ENCODE results near the gene YARS1. TPM values are rescaled to one million over a fixed set of nuclear protein-coding genes. Genes with fewer than 3 reads are reported as not detected.
A peak's percentile ranks its signal among the peaks of the same experiment; 100 is the strongest.

Gene YARS1
- polyA plus RNA-seq, 3 donors, result 38.1 to 42.7 (median 39.8) TPM

DNA sequence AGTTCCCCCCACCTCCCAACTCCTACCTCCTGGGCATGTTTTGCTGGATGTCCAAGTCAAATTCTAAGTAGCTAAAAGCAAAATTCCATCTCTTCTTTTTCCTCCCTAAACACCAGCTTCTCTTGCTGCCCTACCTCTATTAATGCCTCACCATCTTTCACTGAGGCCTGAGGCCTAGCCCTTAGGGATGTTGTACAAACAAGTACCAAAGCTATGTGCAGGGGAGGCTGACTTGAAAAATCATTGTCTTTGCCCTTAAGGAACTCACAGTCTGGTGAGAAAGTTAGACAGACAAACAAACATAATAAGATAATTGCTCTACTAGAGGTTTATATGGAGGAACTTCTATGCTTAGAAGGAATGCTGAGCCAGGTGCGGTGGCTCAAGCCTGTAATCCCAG lies 89.3 kb downstream of the YARS1 start:
- Histone ChIP-seq H3K9me3 (replicated peaks in 1 of 2; ENCODE audit: control insufficient read depth in 1 of 2, insufficient read depth in 1 of 2, low read length in 2 of 2) (no peaks in the 10 kb centered on the region), H3K4me3 (replicated peaks in 1 of 3; ENCODE audit: low read depth in 2 of 3, low read length in 3 of 3) (no peak overlapping the region), H4K20me1 (ENCODE audit: insufficient read depth, low read length) (no peaks in the 10 kb centered on the region), H3K9ac (ENCODE audit: insufficient read depth, low read length, poor library complexity, severe bottlenecking) (no peak overlapping the region), H3K4me1 (ENCODE audit: control insufficient read depth in 1 of 2, insufficient read depth in 2 of 2, low read length in 2 of 2) (peaks cover 13 to 15% of the 10 kb centered on the region in 2 donors), H3K27me3 (ENCODE audit: control insufficient read depth in 2 of 2, insufficient read depth in 2 of 2, low read length in 2 of 2) (no peaks in the 10 kb centered on the region), H3K79me2 (ENCODE audit: insufficient read depth, low read length) (no peaks in the 10 kb centered on the region), H3K27ac (ENCODE audit: low read depth in 1 of 2, low read length in 2 of 2) (no peak overlapping the region), H3K4me2 (replicated peaks; ENCODE audit: extremely low read depth, low read length, poor library complexity, severe bottlenecking) (no peak overlapping the region), H2AFZ (ENCODE audit: insufficient read depth, low read depth, low read length, poor library complexity, severe bottlenecking) (no peak overlapping the region), H3K36me3 (replicated peaks in 1 of 2; ENCODE audit: control insufficient read depth in 1 of 2, insufficient read depth in 2 of 2, low read length in 2 of 2) (no peaks in the 10 kb centered on the region)
- Mint-ChIP-seq H3K9me3 (peaks cover 0 to 2% (median 0%) of the 10 kb centered on the region in 7 donors), H3K27ac (no peak overlapping the region), H3K4me3 (no peak overlapping the region), H3K36me3 (no peaks in the 10 kb centered on the region), H3K27me3 (ENCODE audit: low read depth in 3 of 3) (peaks cover 3 to 6% (median 5%) of the 10 kb centered on the region in 3 donors), H3K4me1 (peaks cover 14% of the 10 kb centered on the region)
- intact Hi-C loops (cut with micrococcal nuclease), result no loop called here
- no CpG with 5 or more reads among the region's 1 CpG for WGBS (ENCODE audit: insufficient coverage)
- DNase-seq, result no peak
- TF ChIP-seq, protein P1, sequence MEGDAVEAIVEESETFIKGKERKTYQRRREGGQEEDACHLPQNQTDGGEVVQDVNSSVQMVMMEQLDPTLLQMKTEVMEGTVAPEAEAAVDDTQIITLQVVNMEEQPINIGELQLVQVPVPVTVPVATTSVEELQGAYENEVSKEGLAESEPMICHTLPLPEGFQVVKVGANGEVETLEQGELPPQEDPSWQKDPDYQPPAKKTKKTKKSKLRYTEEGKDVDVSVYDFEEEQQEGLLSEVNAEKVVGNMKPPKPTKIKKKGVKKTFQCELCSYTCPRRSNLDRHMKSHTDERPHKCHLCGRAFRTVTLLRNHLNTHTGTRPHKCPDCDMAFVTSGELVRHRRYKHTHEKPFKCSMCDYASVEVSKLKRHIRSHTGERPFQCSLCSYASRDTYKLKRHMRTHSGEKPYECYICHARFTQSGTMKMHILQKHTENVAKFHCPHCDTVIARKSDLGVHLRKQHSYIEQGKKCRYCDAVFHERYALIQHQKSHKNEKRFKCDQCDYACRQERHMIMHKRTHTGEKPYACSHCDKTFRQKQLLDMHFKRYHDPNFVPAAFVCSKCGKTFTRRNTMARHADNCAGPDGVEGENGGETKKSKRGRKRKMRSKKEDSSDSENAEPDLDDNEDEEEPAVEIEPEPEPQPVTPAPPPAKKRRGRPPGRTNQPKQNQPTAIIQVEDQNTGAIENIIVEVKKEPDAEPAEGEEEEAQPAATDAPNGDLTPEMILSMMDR (IDR thresholded peaks at IDR 0.05), result no peak

DNA sequence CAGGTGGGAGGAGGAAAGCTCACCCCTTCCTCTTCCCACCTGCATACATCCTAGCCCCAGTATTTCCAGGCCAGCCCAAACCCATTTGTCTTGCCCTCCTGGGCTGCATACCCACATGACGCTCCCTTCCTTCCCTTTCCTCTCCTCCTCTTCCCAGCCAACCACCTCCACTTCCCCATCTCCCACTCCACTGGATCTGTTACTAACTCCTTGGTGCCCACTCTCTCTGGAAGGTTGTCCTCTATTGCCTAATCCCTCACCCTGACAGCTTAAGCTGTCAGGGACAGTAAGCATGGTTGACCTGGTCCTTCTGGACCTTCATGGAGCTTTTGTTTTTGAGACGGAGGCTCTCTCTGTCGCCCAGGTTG lies 91.6 kb downstream of the YARS1 start:
- Mint-ChIP-seq H3K4me1 (peaks cover 14% of the 10 kb centered on the region), H3K9me3 (peaks cover 0 to 2% (median 0%) of the 10 kb centered on the region in 7 donors), H3K4me3 (peak overlapping the region in 1 of 2 donors; percentile 72), H3K36me3 (no peaks in the 10 kb centered on the region), H3K27me3 (ENCODE audit: low read depth in 3 of 3) (peaks cover 5 to 11% (median 7%) of the 10 kb centered on the region in 3 donors), H3K27ac (peak overlapping the region in 3 of 7 donors; percentile 41 to 77 (median 48))
- Histone ChIP-seq H3K9me3 (replicated peaks in 1 of 2; ENCODE audit: control insufficient read depth in 1 of 2, insufficient read depth in 1 of 2, low read length in 2 of 2) (no peaks in the 10 kb centered on the region), H3K4me1 (ENCODE audit: control insufficient read depth in 1 of 2, insufficient read depth in 2 of 2, low read length in 2 of 2) (peaks cover 13 to 15% of the 10 kb centered on the region in 2 donors), H3K27ac (ENCODE audit: low read depth in 1 of 2, low read length in 2 of 2) (no peak overlapping the region), H3K79me2 (ENCODE audit: insufficient read depth, low read length) (no peaks in the 10 kb centered on the region), H3K36me3 (replicated peaks in 1 of 2; ENCODE audit: control insufficient read depth in 1 of 2, insufficient read depth in 2 of 2, low read length in 2 of 2) (no peaks in the 10 kb centered on the region), H3K27me3 (ENCODE audit: control insufficient read depth in 2 of 2, insufficient read depth in 2 of 2, low read length in 2 of 2) (no peaks in the 10 kb centered on the region), H2AFZ (ENCODE audit: insufficient read depth, low read depth, low read length, poor library complexity, severe bottlenecking) (peak overlapping the region; percentile 9), H3K4me2 (replicated peaks; ENCODE audit: extremely low read depth, low read length, poor library complexity, severe bottlenecking) (peak overlapping the region; percentile 51), H3K9ac (ENCODE audit: insufficient read depth, low read length, poor library complexity, severe bottlenecking) (no peak overlapping the region), H3K4me3 (replicated peaks in 1 of 3; ENCODE audit: low read depth in 2 of 3, low read length in 3 of 3) (no peak overlapping the region), H4K20me1 (ENCODE audit: insufficient read depth, low read length) (no peaks in the 10 kb centered on the region)
- WGBS (ENCODE audit: insufficient coverage), result 56% methylated on average over 3 of the region's 3 CpGs
- DNase-seq, result no peak
- TF ChIP-seq, protein P1 (IDR thresholded peaks at IDR 0.05), result no peak
- intact Hi-C loops (cut with micrococcal nuclease), result no loop called here

Other genes with a start within 250 kb of the YARS1 start
- 10 to 100 TPM; 40.2 to 85.6 (median 83.3) TPM for gene ZBTB8OS, start 166.8 kb downstream of the YARS1 start, polyA plus RNA-seq
- 100 to 1,000 TPM in 2 of 3 donors, 10 to 100 TPM in 1; 60.6 to 307 (median 274) TPM for gene RBBP4, start 166.2 kb downstream of the YARS1 start, polyA plus RNA-seq
- under 1 TPM in 1 of 3 donors, not detected in 2; 0.05 TPM for gene SYNC, start 114.6 kb downstream of the YARS1 start, polyA plus RNA-seq
- 10 to 100 TPM in 1 of 3 donors, 1 to 10 TPM in 2; 6.6 to 17.4 (median 7.1) TPM for gene S100PBP, start 295 bp upstream of the YARS1 start, polyA plus RNA-seq
- not detected for gene FNDC5, start 53.6 kb upstream of the YARS1 start, polyA plus RNA-seq
- gene HPCA, start 69.1 kb upstream of the YARS1 start, polyA plus RNA-seq, result not detected
- gene TMEM54, start 84.0 kb upstream of the YARS1 start, polyA plus RNA-seq, result under 1 TPM in 1 of 3 donors, not detected in 2; 0.08 TPM
- 100 to 1,000 TPM in 1 of 3 donors, 1 to 10 TPM in 2; 4.1 to 106 (median 5.8) TPM for gene RNF19B, start 147.5 kb upstream of the YARS1 start, polyA plus RNA-seq
- gene AK2, start 219.5 kb upstream of the YARS1 start, polyA plus RNA-seq, result 100 to 1,000 TPM in 2 of 3 donors, 10 to 100 TPM in 1; 68.8 to 180 (median 162) TPM

Data from CD14-positive monocyte (primary cell).